Heart left ventricle (tissue), 13 donors: ENCODE measurements around the gene ZNF775.

Source experiments
- CTCF ChIP-seq, 12 donors: fragments of 200-600 bp; sonication (generic) in 4 of 12; IDR thresholded peaks; one replicate each; pipeline versions ENCODE4 v1.5.0 to v1.8.0; 2018 to 2022; ENCODE audit warnings: antibody characterized with exemption in 12 of 12, mild to moderate bottlenecking in 5 of 12
- POLR2A ChIP-seq, 2 donors: fragments of 450-650 bp; IDR thresholded peaks; one replicate each; pipeline ENCODE4 v1.6.1; 2017; ENCODE audit warnings: antibody characterized with exemption in 2 of 2, mild to moderate bottlenecking in 2 of 2, moderate library complexity in 2 of 2
- donor health status: ischemic (EF 13 %, LVEDD 7.1; RV severe dilation, severe dysfunction).
- donor health status: DM: no; HTN: yes; CAD: no.
- donor health status: DM: no; HTN: no; CAD: no.
- donor health status: ischemic (EF 25% LVEDD 6.9; RV normal size, moderate dysfunction).
- donor health status: ischemic (EF 25% LVEDD 5.7; RV mildly dilated, moderate dysfunction).
- donor health status: ischemic (EF 35%, LVEDD 5.7; RV mildly dilated, moderate dysfunction).
- donor health status: nonischemic (EF 11% LVEDD 7.7; RV severe dilation, severe dysfunction).
- donor health status: DM: yes; HTN: yes; CAD: no.
- donor health status: PGD.
- donor health status: ischemic (EF 29% LVEDD 5.4; RV normal size, mild dysfunction).
- donor health status: nonischemic (EF 23%, LVEDD 6.1; RV moderate dilation, normal function).

DNA sequence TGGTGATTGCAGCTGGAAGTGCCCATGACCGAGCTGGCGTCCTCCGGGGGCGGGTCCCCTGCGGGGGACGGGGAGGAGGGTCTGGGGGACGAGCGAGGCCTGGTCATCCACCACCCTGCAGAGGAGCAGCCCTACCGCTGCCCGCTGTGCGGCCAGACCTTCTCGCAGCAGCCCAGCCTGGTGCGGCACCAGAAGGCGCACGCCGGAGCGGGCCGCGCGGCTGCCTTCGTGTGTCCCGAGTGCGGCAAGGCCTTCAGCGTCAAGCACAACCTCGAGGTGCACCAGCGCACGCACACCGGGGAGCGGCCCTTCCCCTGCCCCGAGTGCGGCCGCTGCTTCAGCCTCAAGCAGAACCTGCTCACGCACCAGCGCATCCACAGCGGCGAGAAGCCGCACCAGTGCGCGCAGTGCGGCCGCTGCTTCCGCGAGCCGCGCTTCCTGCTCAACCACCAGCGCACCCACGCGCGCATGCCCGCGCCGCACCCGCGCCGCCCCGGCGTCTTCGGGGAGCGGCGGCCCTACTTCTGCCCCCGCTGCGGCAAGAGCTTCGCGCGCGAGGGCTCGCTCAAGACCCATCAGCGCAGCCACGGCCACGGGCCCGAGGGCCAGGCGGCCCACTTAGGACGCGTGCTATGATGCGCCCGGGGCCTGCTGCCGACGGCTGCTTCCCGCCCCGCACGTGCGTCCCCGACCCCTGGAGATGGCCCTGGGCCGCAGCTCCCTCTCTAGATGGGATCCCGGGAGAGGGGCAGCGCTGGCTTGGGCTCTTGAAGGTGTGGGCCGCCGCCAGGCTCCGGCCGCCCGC is 28.7 kb downstream of the ZNF775 start:
- TF ChIP-seq CTCF (IDR thresholded peaks at IDR 0.05) (no peak), POLR2A (IDR thresholded peaks at IDR 0.05) (no peak)
